Nephron progenitor cell (in vitro differentiated cells): ENCODE results near the gene SMARCC1.
"Not testable (repeated sequence)": the region's sequence is repeated elsewhere in the genome, so short reads cannot be mapped to it uniquely, and the experiment has no call there.

ENCODE experiments used
- DNase-seq: peaks from one replicate; pipeline ENCODE4 v3.0.0; 2021
- H3K27ac Mint-ChIP-seq: 2 replicates; pipeline ENCODE4 v1.8.0; 2021; ENCODE audit warnings: mild to moderate bottlenecking, moderate library complexity, mixed read lengths
- H3K27me3 Mint-ChIP-seq: 2 replicates; pipeline ENCODE4 v1.8.0; 2021; ENCODE audit warnings: mild to moderate bottlenecking, low read depth, mixed read lengths; ENCODE audit not compliant: poor library complexity
- H3K36me3 Mint-ChIP-seq: 2 replicates; pipeline ENCODE4 v1.8.0; 2021; ENCODE audit warnings: low read depth, mixed read lengths
- H3K4me1 Mint-ChIP-seq: 2 replicates; pipeline ENCODE4 v1.8.0; 2021; ENCODE audit warnings: mixed read lengths
- H3K4me3 Mint-ChIP-seq: 2 replicates; pipeline ENCODE4 v1.8.0; 2021; ENCODE audit warnings: mild to moderate bottlenecking, moderate library complexity, mixed read lengths
- H3K9me3 Mint-ChIP-seq: 2 replicates; pipeline ENCODE4 v1.8.0; 2021; ENCODE audit warnings: mild to moderate bottlenecking, moderate library complexity, mixed read lengths
- CTCF ChIP-seq: fragments of 200-600 bp; sonication (generic); IDR thresholded peaks from 2 replicates; pipeline ENCODE4 v1.5.0; 2021; ENCODE audit warnings: antibody characterized with exemption

SMARCC1 gene

DNA sequence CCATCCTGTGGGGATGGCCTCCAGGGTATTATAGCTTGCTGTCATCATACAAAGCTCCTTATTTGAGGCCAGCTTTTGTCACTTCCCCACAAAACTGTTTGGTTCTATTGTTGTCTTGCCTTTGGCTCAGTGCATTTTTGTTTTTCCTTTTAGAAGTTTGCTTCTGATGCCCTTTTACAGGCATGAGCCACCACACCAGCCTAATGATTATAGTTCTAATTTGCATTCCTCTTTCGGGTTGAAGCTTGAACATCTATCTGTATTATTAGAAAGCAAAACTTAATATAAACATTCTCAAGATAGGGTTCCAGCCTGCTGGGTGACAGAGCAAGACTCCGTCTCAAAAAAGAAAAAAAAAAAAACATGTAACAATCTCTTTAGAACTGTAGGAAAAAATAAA is 39.8 kb downstream of the SMARCC1 start:
- Mint-ChIP-seq H3K27ac (no peak overlapping the region), H3K9me3 (no peaks in the 10 kb centered on the region), H3K4me1 (no peaks in the 10 kb centered on the region), H3K36me3 (peaks cover 78% of the 10 kb centered on the region), H3K27me3 (no peaks in the 10 kb centered on the region), H3K4me3 (no peak overlapping the region)
- no peak for DNase-seq
- no peak for TF ChIP-seq CTCF

DNA sequence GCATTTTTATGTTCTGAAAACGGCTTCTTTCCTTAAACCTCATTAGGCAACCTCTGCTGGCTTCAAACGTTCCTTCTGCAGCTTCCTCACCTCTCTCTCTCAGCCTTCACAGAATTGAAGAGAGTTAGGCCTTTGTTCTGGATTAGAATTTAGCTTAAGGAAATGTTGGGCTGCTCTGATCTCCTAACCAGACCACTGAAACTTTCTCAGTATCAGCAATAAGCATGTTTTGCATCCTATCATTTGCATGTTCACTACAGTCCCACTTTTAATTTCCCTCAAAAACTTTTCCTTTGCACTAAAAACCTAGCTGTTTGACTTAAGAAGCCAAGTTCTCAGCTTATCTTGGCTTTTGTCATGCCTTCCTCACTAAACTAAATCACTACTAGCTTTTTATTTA is 49.5 kb downstream of the SMARCC1 start:
- peak overlapping the region; percentile 11 for H3K27ac Mint-ChIP-seq
- peaks cover 89% of the 10 kb centered on the region for H3K36me3 Mint-ChIP-seq
- TF ChIP-seq CTCF, result no peak
- no peaks in the 10 kb centered on the region for H3K4me1 Mint-ChIP-seq
- no peak overlapping the region for H3K4me3 Mint-ChIP-seq
- H3K9me3 Mint-ChIP-seq, result no peaks in the 10 kb centered on the region
- DNase-seq, result no peak
- no peaks in the 10 kb centered on the region for H3K27me3 Mint-ChIP-seq

DNA sequence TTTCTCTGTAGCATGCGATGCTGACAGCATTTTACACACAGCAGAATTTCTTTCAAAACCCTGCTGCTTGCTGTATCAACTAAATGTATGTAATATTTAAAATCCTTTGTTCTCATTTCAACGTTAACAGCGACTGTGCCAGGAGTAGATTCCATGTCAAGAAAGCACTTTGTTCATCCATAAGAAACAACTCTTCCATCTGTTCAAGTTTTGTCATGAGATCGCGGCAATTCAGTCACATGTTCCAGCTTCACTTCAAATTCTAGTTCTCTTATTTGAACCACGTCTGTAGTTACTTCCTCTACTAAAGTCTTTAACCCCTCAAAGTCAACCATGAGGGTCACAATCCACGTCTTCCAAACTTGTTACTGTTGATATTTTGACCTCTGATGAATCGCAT is 50.6 kb downstream of the SMARCC1 start:
- no peak for DNase-seq
- TF ChIP-seq CTCF, result no peak
- H3K27me3 Mint-ChIP-seq, result no peaks in the 10 kb centered on the region
- H3K9me3 Mint-ChIP-seq, result no peaks in the 10 kb centered on the region
- no peaks in the 10 kb centered on the region for H3K4me1 Mint-ChIP-seq
- H3K27ac Mint-ChIP-seq, result no peak overlapping the region
- H3K36me3 Mint-ChIP-seq, result peaks cover 88% of the 10 kb centered on the region
- no peak overlapping the region for H3K4me3 Mint-ChIP-seq

- no peaks in the 10 kb centered on the region for H3K4me1 Mint-ChIP-seq
- no peak overlapping the region for H3K27ac Mint-ChIP-seq
- no peak for DNase-seq
- TF ChIP-seq CTCF, result no peak
- no peak overlapping the region for H3K4me3 Mint-ChIP-seq
- H3K36me3 Mint-ChIP-seq, result peaks cover 64% of the 10 kb centered on the region
- no peaks in the 10 kb centered on the region for H3K9me3 Mint-ChIP-seq
- no peaks in the 10 kb centered on the region for H3K27me3 Mint-ChIP-seq
Observed at GRCh38 chr3:47722859-47723258, 58.8 kb downstream of the SMARCC1 start.

DNA sequence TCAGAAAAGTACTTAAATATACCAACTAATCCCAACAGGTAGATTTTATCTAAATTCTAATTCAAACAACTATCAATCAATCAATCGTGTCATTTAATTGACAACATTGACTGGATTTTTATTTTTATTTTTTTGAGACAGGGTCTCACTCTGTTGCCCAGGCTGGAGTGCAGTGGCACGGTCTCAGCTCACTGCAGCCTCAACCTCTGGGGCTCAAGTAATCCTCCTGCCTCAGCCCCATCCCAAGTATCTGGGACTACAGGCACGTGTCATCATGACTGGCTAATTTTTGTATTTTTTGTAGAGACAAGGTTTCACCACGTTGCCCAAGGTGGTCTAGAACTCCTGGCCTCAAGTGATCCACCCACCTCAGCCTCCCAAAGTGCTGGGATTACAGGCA is 64.2 kb downstream of the SMARCC1 start:
- peaks cover 80% of the 10 kb centered on the region for H3K36me3 Mint-ChIP-seq

GRCh38 chr3:47716656-47717055 is 65.0 kb downstream of the SMARCC1 start:
- Mint-ChIP-seq H3K27me3 (no peaks in the 10 kb centered on the region), H3K4me3 (no peak overlapping the region), H3K36me3 (peaks cover 83% of the 10 kb centered on the region), H3K4me1 (no peaks in the 10 kb centered on the region), H3K9me3 (no peaks in the 10 kb centered on the region), H3K27ac (peak overlapping the region; percentile 33)
- TF ChIP-seq CTCF, result no peak
- DNase-seq, result no peak

More for the DNA sequence above, 64.2 kb downstream of the SMARCC1 start:
- not testable (repeated sequence) for H3K4me3 Mint-ChIP-seq, DNase-seq, H3K9me3 Mint-ChIP-seq, H3K27me3 Mint-ChIP-seq, H3K4me1 Mint-ChIP-seq
- peak overlapping the region; percentile 84 for H3K27ac Mint-ChIP-seq
